Activated CD4-positive, alpha-beta T cell treated with anti-CD3 and anti-CD28 coated beads for 1 hour (primary cell): Measurements from ENCODE around the gene PCSK4.
"Not testable (repeated sequence)": the region's sequence is repeated elsewhere in the genome, so short reads cannot be mapped to it uniquely, and the experiment has no call there.

Experiments
- DNase-seq: peaks from one replicate; pipeline ENCODE4 v3.0.0-alpha.2; 2020

The PCSK4 gene

DNA sequence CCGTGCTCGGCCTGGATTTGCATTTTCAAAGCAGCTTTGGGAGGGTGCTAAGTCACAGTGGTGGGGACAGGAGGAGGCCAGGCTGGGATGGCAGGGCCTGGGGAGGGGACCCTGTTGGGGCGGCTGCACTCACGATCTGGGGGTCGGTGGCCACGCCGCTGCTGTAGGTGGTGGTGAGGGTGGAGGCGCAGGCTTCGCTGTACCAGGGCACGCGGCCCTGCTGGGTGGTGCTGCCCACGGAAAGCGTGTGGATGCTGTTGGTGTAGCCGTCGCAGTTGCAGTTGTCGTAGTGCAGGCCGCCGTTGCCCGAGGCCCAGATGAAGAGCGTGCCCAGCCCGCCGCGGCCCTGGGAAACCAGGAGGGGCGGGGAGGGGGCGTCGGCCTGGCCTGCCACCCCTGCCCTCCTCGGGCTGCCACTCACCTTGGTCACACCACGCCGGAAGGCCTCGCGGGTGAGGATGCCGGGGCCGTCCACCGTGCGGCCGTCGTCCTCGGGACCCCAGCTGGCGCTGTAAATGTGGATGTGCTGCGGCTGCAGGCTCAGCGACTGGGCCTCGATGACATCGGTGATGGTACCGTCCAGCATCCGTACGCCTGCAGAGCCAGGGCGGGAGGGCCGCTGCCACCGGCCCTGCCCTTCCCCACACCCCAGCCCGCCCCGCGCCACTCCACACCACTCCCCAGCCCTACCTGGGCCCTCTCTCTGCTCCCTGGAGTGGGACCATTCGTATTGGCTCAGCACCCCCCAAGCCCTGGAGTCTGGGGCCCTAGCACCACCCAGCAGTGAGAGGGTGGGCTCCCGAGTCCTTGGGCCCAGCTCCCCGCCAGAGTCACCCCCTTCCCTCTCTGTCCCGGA lies 3.2 kb downstream of the PCSK4 start:
- DNase-seq = no peak

DNA sequence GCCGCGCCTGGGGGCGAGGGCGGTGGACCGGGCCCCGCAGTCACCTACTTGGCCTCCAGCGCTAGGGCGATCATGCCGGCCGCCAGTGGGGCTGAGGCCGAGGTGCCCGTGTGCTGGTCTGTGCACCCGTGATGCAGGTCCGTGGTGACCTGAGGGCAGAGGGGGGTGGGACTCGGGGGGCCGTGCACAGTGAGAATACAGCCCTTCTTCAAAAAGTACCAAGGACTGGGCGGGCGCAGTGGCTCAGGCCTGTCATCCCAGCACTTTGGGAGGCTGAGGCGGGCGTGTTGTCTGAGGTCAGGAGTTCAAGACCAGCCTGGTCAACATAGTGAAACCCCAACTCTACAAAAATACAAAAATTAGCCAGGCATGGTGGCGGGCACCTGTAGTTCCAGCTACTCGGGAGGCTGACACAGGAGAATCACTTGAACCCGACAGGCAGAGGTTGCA lies 6.1 kb downstream of the PCSK4 start:
- no peak for DNase-seq

DNA sequence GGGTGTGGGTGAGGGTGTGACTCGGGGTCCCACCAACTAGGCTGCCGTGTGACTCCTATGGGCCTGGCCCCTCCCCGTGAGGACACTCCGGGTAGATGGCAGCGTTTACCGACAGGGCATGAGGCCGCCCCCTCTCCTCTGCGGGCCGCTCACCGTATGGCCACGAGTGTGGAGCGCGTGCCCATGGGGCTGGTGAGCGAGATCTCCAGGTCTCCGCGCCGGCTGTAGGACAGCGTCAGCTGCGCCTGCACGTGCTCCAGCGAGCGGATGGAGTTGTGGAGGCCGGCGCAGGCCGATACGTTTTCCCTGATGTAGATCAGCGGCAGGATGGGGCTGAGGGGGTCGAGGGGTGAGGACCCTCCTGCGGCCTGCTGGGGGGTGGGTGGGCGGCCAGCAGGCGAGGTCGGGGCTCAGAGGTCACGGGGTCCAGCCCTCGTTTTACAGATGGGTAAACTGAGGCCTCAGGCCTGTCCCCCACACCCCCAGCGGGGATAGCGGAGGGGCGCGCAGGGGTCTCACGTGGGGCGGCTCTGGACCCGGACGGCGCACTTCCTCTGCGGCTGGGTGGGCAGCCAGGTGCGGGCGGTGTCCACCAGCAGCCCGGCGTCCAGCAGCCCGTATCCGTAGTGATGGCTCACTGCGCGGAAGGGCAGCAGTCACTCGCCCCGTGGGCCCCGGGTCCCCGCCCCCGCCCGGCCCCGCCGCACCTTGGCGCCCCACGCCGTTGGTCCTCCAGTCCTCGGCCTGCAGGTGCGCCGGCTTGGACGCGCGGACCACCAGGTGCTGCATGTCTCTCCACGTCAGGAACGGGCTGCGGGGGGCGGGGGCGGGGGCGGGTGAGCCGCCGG lies 6.8 kb downstream of the PCSK4 start:
- DNase-seq = no peak

DNA sequence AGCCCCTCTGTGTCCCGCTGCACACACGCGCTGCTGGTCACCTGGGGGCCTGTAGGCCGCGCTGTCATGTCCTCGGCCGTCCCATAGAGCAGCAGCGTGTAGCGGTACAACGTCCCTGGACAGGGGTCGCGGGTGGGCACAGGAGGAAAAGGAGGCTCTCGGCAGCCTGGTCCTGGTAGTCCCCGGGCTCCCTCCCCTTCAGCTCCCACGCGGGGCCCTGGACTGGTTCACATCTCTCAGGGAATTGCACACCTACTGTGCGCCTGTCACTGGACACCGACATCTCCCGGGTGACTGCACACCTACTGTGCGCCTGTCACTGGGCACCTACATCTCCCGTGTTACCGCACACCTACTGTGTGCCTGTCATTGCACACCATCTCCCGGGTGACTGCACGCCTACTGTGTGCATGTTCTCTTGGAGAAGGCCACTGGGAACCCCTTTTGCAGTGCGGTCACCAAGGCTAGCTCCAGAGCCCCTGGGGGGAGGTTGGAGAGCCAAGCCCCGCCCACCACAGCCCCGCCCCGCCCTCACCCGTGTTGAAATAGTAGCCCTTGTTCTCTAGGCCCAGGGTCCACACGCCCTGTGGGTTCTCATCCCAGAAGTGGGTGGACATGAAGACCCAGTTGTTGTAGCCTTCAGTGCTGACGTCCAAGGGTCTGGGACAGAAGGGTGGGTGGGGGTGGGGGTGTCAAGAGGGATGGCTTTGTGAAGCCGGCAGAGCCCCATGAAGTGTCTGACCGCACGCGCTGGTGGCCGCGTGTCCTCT lies 7.6 kb downstream of the PCSK4 start:
- no peak for DNase-seq

DNA sequence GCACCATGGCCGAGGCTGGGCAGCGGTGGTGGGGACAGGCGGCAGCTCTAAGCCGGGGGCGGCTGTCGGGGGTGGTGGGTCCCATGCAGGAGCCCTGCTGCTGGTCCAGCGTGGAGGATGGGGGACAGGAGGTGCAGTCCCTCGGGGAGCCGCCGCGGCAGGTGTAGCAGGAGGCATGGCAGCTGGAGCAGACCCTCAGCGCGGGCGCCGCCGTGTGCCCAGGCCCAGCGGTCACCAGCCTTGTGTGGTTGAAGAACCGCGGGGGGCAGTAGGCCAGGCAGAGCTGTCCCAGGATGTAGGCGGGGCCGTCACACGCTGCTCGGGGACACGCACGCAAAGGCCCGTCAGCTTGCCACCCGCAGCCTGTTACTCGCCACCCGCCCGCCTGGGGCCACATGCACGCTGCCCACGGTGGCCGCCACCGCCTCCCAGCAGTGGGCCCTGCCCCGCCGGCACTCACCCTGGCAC lies 8.2 kb downstream of the PCSK4 start:
- DNase-seq = no peak

DNA sequence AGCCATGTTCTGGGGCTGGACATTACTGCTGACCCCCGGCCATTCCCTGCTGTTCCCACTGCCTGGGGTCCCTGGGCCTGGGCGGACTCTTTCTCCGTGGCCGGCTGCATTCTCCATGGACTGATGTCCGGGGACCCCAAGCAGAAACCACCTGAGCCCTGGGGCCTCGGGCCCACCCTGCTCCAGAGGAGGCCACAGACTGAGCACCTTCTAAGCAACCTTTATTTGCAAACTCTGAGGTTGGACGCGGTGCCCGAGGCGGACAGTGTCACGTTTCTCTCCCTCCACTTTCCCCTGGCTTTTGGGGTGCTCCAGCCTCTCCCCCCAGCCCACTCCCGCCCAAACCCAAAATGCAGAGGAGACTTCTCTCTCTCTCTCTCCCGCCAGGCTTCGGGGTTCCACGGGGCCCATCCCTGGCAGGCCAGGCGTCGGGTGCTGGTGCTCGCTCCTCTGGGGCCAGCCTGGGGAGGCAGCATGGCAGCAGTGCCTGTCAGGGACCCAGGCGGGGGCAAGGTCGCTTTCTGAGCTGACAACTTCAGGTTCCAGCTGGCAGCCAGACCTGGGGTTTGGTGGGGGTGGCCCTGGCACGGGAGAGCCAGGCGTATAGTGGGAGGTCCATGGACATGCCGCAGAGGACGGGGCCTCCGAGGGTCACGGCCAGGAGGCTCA lies 8.8 kb downstream of the PCSK4 start:
- DNase-seq = no peak

DNA sequence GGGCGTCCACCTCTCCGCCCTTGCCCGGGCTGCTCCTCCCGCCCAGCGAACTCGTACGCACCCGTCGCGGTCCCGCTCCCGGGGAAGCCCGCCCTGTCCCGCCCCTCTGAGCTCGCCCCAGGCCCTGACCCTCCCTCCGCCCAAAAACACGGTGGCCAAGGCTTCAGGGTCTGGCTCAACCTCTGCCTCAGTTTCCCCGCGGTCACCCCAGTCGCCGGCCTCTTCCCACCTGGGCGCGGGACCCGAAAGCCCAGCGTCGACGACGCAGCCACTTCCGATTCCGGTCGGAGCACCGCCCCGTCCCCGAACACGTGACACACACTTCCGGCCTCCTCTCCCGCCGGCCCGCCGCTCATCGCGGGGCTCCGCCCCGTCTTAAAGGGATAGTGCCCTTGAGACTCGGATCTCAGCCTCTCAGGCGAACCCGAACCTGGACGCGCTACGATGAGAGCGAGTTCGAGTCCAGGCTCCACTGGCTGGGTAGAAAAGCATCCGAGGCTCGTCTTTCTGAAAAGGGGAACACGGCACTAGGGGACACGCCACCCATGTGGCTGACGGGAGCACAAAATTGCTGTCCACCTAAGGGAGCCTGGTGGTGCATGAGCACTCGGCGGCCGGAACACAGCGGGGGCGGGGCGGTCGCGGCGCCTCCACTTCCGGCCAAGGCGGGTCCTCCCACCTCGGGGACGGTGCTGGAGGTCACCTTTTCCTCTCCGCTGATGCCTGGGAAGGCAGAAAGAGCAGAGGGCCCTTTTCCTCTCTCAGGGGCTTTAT lies 11.0 kb downstream of the PCSK4 start, which contains the start of gene C19orf25:
Gene C19orf25 (minus strand): TSS at position 282 of the 774 bp plus-strand sequence. CDS start 312 bp downstream, outside the sequence.
- peak; percentile 87 for DNase-seq

DNA sequence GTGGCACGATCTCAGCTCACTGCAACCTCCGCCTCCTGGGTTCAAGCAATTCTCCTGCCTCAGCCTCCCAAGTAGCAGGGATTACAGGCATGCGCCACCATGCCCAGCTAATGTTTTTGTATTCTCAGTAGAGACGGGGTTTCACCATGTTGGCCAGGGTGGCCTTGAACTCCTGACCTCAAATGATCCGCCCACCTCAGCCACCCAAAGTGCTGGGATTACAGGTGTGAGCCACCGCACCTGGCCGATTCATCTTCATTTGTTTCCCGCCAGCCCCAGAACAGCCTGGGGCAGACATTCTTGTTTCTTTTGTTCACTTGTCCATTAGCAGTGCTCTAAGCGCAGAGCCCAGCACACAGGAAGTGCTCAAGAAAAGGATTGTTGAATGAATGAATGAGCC lies 13.1 kb downstream of the PCSK4 start:
- DNase-seq = not testable (repeated sequence)

DNA sequence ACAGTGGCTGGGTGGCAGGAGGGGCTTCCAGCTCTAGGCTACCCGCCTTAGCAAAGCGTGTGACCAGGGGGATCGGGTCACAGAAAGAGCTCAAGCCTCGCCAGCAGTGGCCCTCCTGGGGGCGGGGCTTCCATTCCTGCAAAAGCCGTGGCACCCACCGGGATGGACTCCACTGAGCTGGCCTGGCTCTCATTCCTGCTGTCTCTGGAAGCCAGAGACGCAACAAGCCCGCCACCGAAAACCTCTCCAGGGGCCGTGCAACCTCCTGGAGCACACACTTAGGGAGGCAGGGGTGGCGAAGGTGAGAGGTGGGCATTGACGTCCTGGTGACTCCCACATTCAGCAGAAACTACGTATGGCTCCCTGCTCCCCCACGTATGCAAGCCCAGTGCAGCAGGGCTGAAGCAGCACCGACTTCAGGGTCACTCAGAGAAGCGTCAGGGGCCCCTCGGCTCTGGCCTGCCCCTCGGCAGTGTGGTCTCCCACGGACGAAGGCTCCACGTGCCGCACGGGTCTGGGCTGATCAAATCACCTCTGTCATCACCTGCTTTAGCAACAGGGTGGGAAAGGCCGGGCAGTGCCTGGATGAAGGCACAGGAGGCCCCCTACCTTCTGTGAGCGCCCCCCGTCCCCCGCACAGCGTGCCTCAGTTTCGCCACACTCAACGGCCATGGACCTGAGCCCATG lies 14.3 kb downstream of the PCSK4 start:
- DNase-seq = no peak

DNA sequence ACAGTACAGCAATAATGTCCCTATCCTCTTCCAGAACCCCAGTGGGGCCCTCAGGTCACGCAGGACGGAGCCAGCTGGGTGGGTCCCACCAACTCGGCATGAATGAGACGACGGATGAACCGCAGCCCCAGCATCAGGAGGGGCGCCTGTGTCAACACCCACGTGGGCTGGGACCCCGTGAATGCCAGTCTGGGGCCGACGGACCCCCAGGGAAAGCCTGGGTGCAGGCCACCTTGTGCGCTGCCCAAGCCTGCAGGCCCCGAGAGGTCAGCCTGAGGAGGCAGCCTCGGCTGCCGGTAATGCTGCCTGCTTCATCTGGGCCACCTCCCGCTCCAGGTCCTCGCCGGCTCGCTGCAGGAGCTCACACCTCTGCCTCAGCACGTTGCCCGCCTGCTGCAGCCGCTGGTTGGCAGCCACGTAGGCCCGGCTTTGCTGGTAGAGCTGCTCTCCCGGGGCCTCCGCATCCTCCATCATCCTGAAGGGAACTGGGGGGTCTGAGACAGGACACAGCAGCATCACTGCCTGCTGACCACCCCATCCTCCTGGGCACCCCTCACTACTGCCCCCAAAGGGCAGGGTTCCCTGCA lies 15.3 kb downstream of the PCSK4 start:
- no peak for DNase-seq

DNA sequence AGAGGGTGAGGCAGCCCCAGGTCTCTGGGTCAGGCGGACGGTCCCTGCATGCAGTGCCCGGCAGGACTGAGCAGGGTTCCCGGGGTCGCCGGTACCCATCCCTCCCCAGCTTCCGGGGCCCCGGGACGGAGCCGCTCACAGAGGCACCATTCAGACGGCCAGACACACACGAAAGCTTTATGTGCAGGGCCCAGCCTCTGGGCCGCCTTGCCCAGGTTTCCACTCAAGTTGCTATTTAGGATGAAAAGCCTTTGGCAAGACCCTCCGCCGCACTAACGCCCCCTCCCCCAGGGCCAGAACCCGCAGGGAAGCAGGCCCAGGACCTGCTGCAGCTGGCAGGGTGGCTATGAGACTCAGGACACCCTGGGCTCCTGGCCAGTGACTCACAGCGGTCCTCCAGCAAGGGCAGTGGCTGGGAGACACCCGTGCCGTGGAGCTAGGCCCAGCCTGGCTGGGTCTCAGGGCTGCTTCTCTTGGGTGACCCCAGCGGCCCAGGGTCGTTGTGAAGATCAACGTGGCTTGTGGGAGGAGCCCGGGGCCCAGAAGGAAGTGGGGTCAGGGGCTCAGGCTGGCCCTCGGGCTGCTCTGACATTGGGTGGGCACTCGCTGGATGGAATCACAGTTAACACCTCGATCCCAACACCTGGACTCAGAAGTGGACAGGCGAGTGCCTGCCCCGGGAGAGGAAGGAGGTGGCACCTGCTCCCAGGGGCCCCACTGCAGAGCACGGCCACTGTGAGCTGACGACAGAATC lies 16.0 kb downstream of the PCSK4 start:
- no peak for DNase-seq

DNA sequence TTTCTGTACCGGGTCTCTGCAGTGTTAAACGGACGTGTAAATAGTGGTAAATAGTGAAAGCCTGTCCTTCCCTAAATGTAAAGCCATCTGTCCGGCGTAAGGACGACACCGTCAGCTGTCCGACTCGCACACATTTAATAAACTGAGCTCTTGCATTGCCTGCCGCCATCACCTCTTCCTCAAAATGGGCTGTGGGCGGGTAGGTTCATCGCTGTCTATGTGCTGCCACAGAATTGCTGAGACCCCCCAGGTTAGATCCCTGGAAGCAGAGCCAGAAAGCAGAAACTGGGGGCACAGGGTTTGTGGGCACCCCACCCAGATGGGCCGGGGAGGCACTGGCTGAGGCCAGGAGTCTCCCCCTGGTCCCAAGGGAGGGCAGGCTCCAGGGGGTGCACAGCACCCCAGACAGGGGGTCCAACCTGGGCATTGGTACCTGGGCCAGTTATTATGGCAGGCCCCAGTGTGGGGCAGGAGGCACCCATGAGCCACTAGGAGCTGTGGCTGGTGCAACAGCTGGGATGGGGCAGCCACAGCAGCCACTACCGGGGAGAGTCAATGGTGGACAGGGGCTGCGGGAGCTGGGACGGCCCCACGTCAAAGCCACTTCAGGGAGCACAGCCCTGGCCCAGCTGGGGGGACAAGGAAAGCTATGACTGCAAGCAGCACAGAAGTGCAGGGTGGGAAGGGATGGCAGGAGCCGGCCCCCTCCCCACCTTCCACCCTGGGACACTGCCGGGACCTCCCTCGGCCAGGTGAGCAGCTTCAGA lies 16.9 kb downstream of the PCSK4 start:
- no peak for DNase-seq

DNA sequence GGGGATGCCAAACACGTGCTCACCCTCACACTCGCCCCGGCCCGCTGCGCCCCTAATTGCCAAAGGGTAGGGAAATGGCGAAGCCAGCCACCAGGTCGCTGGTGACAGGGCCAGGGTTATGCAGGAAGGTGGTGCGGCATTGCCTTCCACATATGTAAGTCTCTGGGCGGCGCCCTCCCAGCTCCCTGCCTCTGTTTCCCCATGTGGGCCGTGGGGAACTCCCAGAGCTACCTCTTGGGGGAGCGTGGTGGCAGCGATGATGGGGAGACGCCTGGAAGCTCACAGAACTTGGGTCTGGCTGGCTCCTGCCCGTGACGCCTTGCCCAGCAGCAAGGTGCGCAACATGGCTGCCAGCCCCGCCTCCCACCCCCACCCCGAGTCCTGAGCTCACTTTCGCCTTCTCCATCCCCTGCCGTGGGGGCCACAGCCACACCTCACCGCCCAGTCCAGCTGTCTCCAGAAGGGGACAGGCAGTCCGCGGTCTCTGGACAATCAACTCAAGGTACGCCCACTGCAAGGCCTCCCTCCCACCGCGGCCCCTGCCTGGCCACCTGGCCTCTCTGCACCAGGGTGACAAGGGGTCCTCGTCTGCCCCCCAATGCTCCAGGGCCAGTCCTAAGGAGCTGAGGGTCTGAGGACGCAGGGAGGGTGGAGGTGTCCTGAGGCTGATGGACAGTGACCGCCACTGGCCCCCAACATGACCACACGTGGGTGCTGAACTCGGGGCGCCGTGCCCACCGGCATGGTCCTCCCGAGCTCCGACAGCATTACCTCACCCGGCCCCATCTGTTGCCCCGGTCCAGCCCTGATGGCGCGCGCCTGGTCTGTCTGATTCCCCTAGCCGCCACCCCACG lies 17.7 kb downstream of the PCSK4 start:
- no peak for DNase-seq

DNA sequence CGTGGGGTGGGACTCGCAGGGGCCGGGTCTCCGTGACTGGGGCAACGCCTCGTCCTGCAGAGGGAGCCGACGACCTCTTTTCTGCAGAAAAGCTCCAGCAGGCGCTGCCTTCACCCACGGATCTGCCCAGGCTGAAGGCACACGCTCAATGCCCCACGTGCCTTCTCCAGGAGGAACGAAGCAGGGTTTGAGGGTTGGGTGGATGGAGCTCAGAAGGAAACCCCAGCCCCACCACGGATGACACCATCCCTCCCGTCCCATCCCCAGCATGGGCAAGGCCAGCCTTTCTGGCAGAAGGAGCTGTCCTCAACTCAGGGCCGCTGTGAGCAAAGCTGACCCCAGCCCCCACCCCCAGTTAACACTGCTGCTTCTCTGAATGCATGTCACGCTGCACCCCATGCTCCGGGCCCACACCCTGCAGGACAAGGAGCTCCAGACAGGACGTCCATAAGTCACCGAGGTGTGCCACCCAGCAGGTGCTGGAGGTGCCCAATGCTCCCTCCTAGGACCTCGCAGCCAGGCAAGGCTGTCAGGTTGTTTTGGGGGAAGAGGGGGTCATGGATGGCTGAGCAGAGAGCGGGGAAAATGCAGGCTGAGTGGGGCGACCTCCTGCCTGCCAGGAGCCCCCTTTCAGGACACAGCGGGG lies 18.5 kb downstream of the PCSK4 start:
- DNase-seq = no peak

DNA sequence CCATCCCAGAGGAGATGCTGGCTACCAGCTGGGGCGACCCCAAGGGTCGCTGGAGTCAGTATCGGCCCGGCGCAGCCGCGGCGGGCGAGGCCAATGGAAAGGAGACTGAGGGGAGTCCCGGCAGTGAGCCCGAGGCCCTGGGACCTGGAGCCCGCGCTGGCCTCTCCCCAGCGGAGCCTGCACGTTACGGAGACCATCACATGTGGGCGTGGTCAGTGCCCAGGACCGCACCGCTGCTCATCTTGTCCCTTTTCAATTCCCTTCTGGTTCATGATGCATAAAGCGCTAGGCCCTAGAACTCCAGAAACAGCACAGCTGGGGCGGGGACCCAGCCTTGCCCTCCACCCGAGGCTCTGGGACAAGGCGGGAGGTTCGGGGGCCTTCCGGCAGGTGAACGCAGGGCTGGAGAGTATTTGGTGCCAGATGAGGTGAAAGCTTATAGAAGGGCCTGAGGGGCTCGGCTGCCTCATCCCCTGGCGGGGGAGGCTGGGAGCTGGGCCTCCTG lies 19.1 kb downstream of the PCSK4 start:
- no peak for DNase-seq

DNA sequence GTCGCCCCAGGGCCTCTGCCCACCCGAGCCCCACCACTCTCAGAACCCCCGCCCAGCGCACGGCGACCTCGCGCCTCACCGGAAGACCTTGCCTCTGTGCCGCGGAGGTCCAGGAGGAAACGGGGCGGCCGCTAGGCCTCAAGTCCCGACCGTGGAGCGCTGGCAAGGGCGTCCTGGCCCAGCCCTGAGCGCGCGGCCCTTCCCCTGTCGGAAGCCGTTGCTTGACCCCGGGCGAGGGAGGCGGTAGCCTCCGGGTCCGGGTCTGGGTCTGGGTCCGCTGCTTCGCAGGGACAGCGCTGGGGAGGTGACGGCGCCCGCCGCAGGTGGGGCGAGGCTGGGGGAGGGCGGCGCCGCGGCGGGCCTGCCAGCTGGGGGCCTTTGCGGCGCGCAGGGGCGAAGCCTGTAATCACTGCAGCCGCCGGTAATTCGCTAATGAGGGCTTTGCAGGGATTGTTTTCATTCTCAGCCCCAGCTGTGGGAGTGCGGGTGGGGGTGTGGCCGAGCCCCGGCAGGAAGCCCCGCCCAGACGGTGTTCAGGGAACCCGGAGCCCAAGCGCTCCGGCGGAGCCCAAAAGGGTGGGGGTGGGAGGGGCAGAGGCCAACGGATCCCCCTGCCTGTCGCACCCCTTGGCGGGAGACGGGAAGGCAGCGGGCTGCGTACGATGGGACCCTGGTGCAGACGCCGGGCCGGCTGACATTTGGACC lies 19.7 kb downstream of the PCSK4 start:
- DNase-seq = peak; percentile 65

DNA sequence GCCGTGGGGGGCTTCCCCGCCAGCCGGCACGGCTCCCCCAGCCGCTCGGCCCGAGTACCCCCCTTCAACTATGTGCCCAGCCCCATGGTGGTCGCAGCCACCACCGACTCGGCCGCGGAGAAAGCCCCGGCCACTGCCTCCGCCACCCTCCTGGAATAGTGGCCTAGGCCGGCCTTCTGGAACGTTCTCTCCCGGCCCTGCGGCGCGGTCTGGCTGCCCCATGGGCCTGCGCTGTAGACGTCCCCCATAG lies 20.2 kb downstream of the PCSK4 start:
- DNase-seq = no peak
